Stimulated activated CD8-positive, alpha-beta memory T cell treated with anti-CD3 and anti-CD28 coated beads, Interleukin-7, amount 100 ng/mL, for 48 hours (primary cell): ENCODE results near the gene DMBT1.

Source experiments
- DNase-seq, 2 donors: peaks; one replicate each; pipeline ENCODE4 v3.0.0-alpha.2; 2020; ENCODE audit warnings: low read depth in 1 of 2; ENCODE audit errors: extremely low read depth in 1 of 2

The DMBT1 gene

DNA sequence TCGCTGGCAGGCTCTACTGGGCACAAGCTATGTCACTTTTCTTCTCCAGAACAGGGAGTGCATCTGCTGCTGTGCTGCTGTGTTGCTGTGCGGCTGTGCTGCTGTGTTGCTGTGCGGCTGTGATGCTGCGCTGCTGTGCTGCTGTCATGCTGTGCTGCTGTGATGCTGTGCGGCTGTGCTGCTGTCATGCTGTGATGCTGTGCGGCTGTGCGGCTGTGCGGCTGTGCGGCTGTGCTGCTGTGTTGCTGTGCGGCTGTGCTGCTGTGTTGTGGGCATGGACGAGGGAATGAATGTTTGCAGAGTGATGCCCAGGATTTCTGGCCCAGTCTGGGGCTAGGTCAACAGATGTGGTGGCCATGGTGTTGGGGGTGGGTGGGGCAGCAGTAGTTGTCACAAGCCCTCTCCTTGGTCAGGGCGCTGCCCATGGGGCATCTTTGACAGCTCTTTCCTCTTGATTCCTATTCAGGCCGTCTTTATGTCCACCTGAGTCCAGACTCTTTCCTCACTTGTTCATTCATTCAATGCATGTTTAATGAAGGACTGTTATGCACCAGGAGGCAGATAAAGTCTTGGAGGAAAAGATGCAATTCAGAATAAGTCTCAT is 83.5 kb downstream of the DMBT1 start:
- no peak for DNase-seq

DNA sequence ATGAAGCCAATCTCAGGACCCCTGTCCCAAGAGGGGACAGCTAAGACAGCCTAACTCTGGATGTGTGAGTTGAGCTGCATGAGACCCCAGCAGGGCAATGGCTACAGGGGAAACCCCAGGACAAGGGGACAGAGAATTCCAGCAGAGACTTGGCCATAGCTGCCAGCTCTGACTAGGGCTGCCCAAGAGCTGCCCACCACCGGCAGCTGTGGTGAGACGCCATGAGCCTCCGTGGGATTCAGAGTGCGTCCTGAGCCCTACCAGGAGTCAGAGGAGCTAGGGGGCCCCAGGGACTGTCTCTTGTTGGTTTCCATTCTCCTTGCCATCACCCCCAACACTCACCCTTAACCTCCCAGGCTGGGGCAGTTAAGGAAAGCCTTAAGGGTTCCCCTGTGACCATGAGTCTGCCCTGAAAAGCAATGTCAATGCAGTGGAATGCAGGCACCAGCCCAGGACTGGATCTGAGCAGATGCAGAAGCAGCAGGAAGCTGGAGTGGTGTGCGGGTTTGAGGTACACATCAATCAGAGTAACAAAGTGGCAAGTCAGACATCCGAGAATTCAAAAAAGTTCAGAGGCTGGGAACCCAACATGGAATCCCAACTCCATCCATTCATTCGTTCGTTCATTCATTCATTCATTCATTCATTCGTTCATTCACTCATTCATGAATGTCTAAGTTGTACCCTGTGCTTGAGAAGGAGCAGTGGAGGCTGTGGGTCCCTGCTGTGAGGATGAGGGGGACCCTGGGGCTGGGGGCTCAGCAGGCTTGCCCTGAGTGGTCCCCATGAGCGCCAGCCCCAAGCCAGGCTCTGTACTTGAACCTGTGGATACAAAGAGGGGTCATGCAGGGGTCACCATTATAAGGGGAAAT is 86.2 kb downstream of the DMBT1 start:
- DNase-seq = no peak

- DNase-seq = no peak
Measured at GRCh38 chr10:122647383-122647968, 86.9 kb downstream of the DMBT1 start.

DNA sequence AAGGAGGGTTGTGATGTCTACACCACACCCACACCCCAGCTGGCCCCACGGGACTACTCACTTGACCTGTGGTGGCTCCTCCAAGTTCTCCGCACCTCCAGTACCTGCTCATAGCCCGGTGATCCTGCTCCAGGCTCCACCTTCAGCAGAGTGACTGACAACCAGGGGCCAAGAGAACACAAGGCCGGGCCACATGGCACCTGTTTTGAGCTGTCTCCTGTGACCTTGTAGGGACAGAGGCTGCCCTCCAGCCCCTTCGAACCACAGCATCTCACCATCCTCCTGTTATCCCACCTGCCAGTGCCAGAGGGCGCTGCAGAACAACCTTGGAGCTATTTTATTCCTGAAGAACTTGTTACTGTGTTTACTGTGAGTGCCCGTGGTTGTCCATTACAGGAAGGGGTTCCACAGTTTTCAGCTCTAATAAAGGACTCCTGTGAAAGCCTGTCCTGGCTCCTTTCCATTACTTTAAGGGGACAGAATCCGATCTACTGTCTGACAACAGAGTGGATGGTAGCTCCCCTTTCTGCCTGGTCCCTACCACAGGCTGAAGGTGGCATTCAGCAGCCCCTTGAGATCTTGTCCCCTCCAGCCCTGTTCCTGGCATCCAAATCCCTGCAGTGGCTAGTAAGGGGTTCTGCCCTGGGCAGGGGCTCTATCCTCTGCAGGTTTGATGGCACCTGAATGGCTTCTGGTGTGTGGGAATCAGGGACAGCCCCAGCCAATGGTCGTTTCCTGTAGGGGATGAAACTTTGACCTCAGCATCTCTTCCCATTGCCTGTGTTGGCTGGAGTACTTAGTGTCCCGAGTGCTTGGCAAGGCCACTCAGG is 88.3 kb downstream of the DMBT1 start:
- no peak for DNase-seq

DNA sequence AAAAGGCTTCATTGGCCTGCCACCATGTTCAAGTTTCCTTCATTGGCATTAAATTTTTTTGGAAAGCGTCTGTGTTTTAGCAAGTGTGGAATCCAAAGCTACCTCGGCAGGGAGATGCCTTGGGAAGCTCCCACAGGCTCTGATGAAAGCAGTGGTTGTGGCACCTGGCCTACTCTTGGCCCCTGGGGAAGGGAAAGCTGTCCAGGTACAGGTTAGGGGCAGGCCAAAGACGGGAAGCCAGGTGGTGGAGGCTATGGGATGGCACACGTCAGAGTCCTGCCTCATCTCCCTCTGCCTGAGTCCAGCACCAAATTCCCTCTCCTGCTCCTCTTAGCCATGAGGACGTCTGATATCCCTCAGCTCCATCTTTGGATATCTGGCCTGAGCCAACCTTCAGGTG is 89.3 kb downstream of the DMBT1 start:
- DNase-seq = no peak

- no peak for DNase-seq
Measured at GRCh38 chr10:122650331-122650730, 89.8 kb downstream of the DMBT1 start.

DNA sequence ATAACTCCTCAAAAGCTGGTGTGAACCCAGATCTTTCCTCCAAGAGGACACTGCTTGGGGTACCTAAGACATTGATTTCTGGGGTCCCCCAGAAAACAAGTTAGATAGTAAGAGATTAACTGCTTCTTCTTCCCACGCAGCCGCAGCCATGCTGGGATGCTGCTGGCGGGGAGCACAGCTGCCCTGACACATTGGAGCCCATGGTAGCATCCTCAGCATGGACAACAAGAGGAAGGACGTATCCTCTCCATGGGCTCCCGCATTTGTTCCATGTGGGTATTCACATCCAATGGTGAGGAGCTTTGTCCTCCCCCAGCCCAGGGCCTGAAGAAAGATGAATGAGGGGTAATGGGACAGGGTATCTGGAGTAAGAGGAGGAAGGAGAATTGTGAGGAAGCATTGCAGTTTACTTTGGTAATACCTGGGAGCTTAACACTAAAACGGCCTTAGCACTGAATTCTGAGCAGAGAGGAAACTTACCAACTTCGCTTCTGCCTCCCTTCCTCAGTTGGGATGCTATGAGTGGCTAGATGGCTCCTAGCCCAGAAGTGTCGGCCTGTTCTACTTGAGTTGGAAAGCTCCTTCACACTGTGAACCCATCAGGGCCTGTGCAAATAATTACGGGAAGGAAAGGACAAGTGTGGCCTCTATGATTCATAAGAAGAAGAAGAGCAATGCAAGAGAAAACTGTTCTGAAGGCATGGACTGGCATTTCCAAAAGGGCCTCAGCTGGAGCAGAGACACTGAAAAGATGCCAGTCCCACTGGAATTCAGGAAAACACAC is 95.2 kb downstream of the DMBT1 start:
- DNase-seq = no peak

DNA sequence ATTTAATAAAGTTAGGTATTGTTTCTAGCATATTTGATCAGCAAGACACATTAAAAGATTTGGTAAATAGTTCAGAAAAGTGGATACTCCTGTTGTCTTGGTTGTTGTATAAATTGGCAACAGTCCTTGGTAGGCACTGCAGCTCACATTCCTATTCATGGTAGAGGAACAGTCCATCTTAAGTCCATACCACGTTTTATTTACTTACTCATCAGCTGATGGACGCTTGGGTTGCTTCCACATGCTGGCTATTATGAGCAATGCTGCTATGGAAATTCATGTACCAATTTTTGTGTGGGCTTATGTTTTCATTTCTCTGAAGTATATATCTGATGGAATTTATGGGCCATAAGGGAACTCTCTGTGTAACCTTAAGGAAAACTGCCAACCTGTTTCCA is 95.8 kb downstream of the DMBT1 start:
- DNase-seq = no peak

DNA sequence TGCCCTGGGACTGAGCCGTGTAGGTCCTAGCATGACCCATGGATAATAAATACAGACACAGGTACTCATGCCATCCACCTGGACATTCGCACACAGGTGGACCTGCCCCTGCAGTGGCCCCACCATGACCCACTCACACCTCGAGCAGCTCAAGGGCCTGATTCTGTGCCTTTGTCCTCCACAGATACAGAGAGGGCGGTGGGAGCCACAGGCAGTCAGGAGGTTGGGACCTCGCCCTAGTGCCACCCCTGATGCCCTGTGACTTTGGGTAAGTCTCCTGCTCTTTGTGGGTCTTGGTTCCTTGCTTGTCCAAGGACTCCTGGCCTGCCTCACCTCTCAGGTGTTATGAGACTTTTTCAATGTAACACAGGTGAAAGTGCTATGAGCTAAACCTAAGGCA is 96.2 kb downstream of the DMBT1 start:
- DNase-seq = no peak

DNA sequence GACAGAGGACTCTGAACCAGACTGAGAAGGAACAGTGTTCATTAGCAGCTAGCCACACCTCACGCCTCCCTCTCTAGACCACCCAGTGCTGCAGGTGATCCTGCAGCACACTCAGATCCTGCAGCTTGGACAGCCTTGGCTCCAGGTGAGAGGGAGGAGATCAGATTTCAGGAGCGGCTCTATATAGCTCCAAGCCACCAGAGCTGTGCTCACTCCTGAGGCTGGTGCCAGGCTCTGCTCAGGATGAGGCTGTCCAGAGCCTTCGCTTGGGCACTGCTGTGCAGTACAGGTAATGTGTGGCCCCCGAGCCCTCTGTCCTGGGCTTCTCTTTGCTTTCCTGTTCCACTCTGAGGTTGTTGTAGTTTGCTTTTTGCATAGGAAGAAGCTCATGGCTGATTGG is 96.7 kb downstream of the DMBT1 start:
- DNase-seq = no peak

GRCh38 chr10:122657729-122658128 is 97.2 kb downstream of the DMBT1 start:
- DNase-seq = no peak

GRCh38 chr10:122658356-122659049 is 97.9 kb downstream of the DMBT1 start:
- no peak for DNase-seq

GRCh38 chr10:122659126-122659525 is 98.6 kb downstream of the DMBT1 start:
- no peak for DNase-seq

DNA sequence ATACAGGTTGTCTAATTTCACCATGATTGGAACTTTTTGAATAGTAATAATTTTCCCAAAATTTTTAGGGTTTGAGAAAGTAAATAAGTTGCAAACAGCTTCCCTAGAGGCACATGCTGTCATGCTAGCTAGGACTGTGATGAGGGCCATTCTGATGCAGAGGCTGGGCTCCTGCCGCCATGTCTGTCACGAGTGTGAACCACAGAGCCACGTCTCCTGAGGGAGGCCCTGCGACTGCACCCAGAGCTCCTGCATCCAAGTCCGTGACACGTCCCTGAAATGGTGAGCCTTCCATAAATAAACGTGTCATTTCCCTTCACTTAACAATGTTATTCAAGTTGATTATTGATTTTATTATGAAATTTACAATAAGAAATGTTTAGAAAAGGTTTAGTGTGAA is 99.1 kb downstream of the DMBT1 start:
- no peak for DNase-seq

- DNase-seq = no peak
Measured at GRCh38 chr10:122660696-122661095, 100.1 kb downstream of the DMBT1 start.

DNA sequence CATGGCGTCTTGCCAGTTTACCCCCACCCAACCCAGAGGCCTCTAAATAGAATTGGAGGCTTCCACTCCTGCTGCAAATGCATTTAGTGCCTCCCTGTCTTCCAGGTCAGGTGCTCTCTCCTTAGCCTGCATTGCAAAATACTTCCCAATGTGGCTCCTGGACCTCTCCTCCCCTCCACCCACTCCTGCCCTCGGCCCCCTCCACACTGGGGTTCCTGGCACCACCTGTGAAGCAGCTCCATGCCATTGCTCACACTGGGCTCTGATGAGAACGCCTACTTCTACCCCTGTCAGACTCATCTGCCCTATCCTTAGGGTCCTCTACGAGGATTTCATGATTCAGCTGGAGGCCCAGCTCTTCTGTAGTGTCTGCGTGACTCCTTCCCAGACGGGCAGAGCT is 101.7 kb downstream of the DMBT1 start:
- no peak for DNase-seq

DNA sequence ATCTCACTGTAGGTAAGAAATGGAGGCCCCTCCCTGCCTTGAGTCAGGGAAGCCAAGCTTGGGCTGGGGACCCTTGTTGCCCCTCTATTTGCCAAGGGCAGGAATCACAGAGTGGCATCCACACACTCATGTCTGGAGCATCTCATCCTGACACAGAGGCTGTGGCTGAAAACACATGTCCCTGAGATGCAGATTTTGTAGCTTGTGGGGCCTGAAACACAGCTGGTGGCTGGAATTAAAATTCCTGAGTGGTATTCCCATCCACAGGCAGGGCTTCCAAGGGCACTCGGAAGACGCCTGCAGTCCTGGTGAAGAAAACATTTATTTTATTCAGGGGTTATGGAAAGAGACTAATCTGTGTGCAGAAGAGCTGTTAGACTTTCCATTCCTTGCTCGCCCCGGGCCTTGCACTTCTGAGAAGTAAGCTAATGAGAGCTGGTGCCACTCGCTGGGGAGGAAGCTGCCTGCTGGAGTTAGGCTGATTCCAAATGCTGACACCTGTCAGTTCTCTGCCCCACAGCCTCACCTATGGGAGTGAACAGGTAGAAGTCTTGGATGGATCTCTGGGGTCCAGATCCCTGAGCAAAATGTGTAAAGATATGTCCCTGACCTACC is 103.1 kb downstream of the DMBT1 start:
- no peak for DNase-seq

GRCh38 chr10:122664501-122664900 is 103.9 kb downstream of the DMBT1 start:
- no peak for DNase-seq

- no peak for DNase-seq
Measured at GRCh38 chr10:122665329-122665860, 104.8 kb downstream of the DMBT1 start.
